ENCODE measurements around the gene PACRG.

The PACRG gene

GRCh38 chr6:162710419-162710818 is 17.4 kb upstream of the PACRG start:
- DNase-seq (ENCODE audit: low read depth in 3 of 3): no peak

GRCh38 chr6:162710936-162711335 is 16.8 kb upstream of the PACRG start:
- DNase-seq (ENCODE audit: low read depth in 3 of 3): no peak

GRCh38 chr6:162711376-162711775 is 16.4 kb upstream of the PACRG start:
- DNase-seq (ENCODE audit: low read depth in 3 of 3): no peak

GRCh38 chr6:162712694-162713093 is 15.1 kb upstream of the PACRG start:
- no peak for DNase-seq (ENCODE audit: low read depth in 3 of 3)

- no peak for DNase-seq (ENCODE audit: low read depth in 3 of 3)
Measured at GRCh38 chr6:162713974-162714780, 13.6 kb upstream of the PACRG start.

GRCh38 chr6:162715601-162716000 is 12.2 kb upstream of the PACRG start:
- no peak for DNase-seq (ENCODE audit: low read depth in 3 of 3)

- no peak for DNase-seq (ENCODE audit: low read depth in 3 of 3)
Measured at GRCh38 chr6:162719528-162719927, 8.2 kb upstream of the PACRG start.

GRCh38 chr6:162721404-162721687 is 6.4 kb upstream of the PACRG start:
- no peak for DNase-seq (ENCODE audit: low read depth in 3 of 3)

GRCh38 chr6:162722226-162722625 is 5.5 kb upstream of the PACRG start:
- DNase-seq (ENCODE audit: low read depth in 3 of 3): no peak

- no peak for DNase-seq (ENCODE audit: low read depth in 3 of 3)
Measured at GRCh38 chr6:162722633-162723032, 5.1 kb upstream of the PACRG start.

- no peak for DNase-seq (ENCODE audit: low read depth in 3 of 3)
Measured at GRCh38 chr6:162726947-162727321, 840 bp upstream of the PACRG start.

- DNase-seq (ENCODE audit: low read depth in 3 of 3): no peak
Measured at GRCh38 chr6:162728197-162728596, 423 bp downstream of the PACRG start.

- no peak for DNase-seq (ENCODE audit: low read depth in 3 of 3)
Measured at GRCh38 chr6:162728706-162729105, 932 bp downstream of the PACRG start.

GRCh38 chr6:162730502-162730901 is 2.7 kb downstream of the PACRG start:
- no peak for DNase-seq (ENCODE audit: low read depth in 3 of 3)

- no peak for DNase-seq (ENCODE audit: low read depth in 3 of 3)
Measured at GRCh38 chr6:162733489-162733888, 5.7 kb downstream of the PACRG start.

- no peak for DNase-seq (ENCODE audit: low read depth in 3 of 3)
Measured at GRCh38 chr6:162736961-162737360, 9.2 kb downstream of the PACRG start.

- no peak for DNase-seq (ENCODE audit: low read depth in 3 of 3)
Measured at GRCh38 chr6:162750776-162751175, 23.0 kb downstream of the PACRG start.

- DNase-seq (ENCODE audit: low read depth in 3 of 3): no peak
Measured at GRCh38 chr6:162751211-162751859, 23.6 kb downstream of the PACRG start.

- no peak for DNase-seq (ENCODE audit: low read depth in 3 of 3)
Measured at GRCh38 chr6:162753775-162754174, 26.0 kb downstream of the PACRG start.

- DNase-seq (ENCODE audit: low read depth in 3 of 3): no peak
Measured at GRCh38 chr6:162770136-162770535, 42.4 kb downstream of the PACRG start.

GRCh38 chr6:162770955-162771354 is 43.2 kb downstream of the PACRG start:
- DNase-seq (ENCODE audit: low read depth in 3 of 3): no peak

GRCh38 chr6:162772466-162772865 is 44.7 kb downstream of the PACRG start:
- DNase-seq (ENCODE audit: low read depth in 3 of 3): no peak

GRCh38 chr6:162773996-162774395 is 46.2 kb downstream of the PACRG start:
- no peak for DNase-seq (ENCODE audit: low read depth in 3 of 3)

- DNase-seq (ENCODE audit: low read depth in 3 of 3): no peak
Measured at GRCh38 chr6:162777091-162777490, 49.3 kb downstream of the PACRG start.

Data from stimulated activated CD4-positive, alpha-beta T cell treated with anti-CD3 and anti-CD28 coated beads, TNF-alpha, amount 100 ng/mL, for 4 hours (primary cell).